Retinal pigment epithelial cell (primary cell): ENCODE results near the gene MARCHF9.
"Not testable (repeated sequence)": the region's sequence is repeated elsewhere in the genome, so short reads cannot be mapped to it uniquely, and the experiment has no call there.

Source experiments
- DNase-seq: peaks from one replicate; pipeline ENCODE4 v3.0.0-alpha.2; 2010; ENCODE audit warnings: low read depth
- H3K4me3 ChIP-seq: 2 replicates; pipeline ENCODE4 v1.5.1; 2011; ENCODE audit warnings: mild to moderate bottlenecking, low read length, control low read depth, moderate library complexity
- CTCF ChIP-seq: conservative IDR thresholded peaks from 2 replicates; pipeline ENCODE4 v1.5.1; 2011; ENCODE audit warnings: low read depth, low read length, control low read depth, inconsistent platforms

MARCHF9 gene

GRCh38 chr12:57754411-57755193 lies at the start of gene MARCHF9:
MARCHF9 (plus strand) TSS chr12:57755103; CDS start chr12:57755529, 426 bp downstream.
- DNase-seq: no peak
- TF ChIP-seq CTCF: no peak
- peak within 1 kb of the TSS; percentile 55 for H3K4me3 ChIP-seq

GRCh38 chr12:57707250-57707649 lies 47.7 kb upstream of the MARCHF9 start:
- no peak for DNase-seq
- no peak overlapping the region for H3K4me3 ChIP-seq
- no peak for TF ChIP-seq CTCF

GRCh38 chr12:57708296-57708695 lies 46.6 kb upstream of the MARCHF9 start:
- TF ChIP-seq CTCF: no peak
- no peak overlapping the region for H3K4me3 ChIP-seq
- no peak for DNase-seq

- TF ChIP-seq CTCF: no peak
- DNase-seq: no peak
- no peak overlapping the region for H3K4me3 ChIP-seq
These were observed 42.2 kb upstream of the MARCHF9 start for GRCh38 chr12:57712701-57713100.

- TF ChIP-seq CTCF: no peak
- H3K4me3 ChIP-seq: no peak overlapping the region
- DNase-seq: no peak
These were observed 41.7 kb upstream of the MARCHF9 start for GRCh38 chr12:57713209-57713608.

- not testable (repeated sequence) for H3K4me3 ChIP-seq, DNase-seq
These were observed 39.7 kb upstream of the MARCHF9 start for GRCh38 chr12:57715036-57715748.

- DNase-seq: no peak
- no peak for TF ChIP-seq CTCF
These were observed 39.1 kb upstream of the MARCHF9 start for GRCh38 chr12:57715786-57716185.

More at GRCh38 chr12:57715786-57716185, 39.1 kb upstream of the MARCHF9 start:
- no peak overlapping the region for H3K4me3 ChIP-seq
